ENCODE data around the gene DERA. TPM values are rescaled to one million over a fixed set of nuclear protein-coding genes. Genes with fewer than 3 reads are reported as not detected.

The DERA gene
- total and polyA plus RNA-seq, 2 donors from 2014 or later: 40.2 to 59.5 TPM

DNA sequence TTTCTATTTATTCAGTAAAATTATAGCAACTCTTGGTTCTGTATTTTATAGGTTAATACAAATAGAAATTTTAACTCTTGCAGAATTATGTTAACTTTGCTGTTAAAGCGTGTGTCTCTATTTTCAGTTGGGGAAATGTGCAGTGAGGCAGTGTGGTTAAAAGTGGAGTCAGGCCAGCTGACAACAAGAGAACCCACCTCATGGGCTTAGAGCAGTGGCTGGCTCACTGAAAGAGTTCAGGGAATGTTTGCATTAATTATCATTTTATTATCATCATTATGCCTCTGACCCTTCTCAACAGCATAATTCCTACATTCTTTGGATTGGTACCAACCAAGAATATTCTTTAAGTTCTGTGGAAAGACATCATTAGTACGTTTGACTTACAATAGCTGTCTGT, 163.8 kb downstream of the DERA start:
- Histone ChIP-seq H3K36me3 (ENCODE audit: control insufficient read depth in 2 of 3, insufficient read depth in 3 of 3, low read length in 3 of 3) (no peaks in the 10 kb centered on the region), H3K27ac (ENCODE audit: low read depth in 2 of 2, low read length in 2 of 2) (no peak overlapping the region), H3K9ac (ENCODE audit: low read length in 3 of 3) (no peak overlapping the region), H3K27me3 (ENCODE audit: control insufficient read depth, insufficient read depth, low read length) (no peaks in the 10 kb centered on the region), H3K4me1 (ENCODE audit: control insufficient read depth in 2 of 3, insufficient read depth in 2 of 3, low read depth in 1 of 3, low read length in 3 of 3) (no peaks in the 10 kb centered on the region), H3K4me3 (ENCODE audit: low read length in 3 of 3) (no peak overlapping the region), H3K9me3 (ENCODE audit: control insufficient read depth in 2 of 3, insufficient read depth in 1 of 3, low read length in 3 of 3) (no peaks in the 10 kb centered on the region)
- DNase-seq (no peak), FAIRE-seq (no peak)
- intact Hi-C loops (cut with DNase I): no loop called here
- TF ChIP-seq, protein P1, sequence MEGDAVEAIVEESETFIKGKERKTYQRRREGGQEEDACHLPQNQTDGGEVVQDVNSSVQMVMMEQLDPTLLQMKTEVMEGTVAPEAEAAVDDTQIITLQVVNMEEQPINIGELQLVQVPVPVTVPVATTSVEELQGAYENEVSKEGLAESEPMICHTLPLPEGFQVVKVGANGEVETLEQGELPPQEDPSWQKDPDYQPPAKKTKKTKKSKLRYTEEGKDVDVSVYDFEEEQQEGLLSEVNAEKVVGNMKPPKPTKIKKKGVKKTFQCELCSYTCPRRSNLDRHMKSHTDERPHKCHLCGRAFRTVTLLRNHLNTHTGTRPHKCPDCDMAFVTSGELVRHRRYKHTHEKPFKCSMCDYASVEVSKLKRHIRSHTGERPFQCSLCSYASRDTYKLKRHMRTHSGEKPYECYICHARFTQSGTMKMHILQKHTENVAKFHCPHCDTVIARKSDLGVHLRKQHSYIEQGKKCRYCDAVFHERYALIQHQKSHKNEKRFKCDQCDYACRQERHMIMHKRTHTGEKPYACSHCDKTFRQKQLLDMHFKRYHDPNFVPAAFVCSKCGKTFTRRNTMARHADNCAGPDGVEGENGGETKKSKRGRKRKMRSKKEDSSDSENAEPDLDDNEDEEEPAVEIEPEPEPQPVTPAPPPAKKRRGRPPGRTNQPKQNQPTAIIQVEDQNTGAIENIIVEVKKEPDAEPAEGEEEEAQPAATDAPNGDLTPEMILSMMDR (IDR thresholded peaks at IDR 0.05; ENCODE audit: borderline replicate concordance, extremely low read depth, insufficient read depth): no peak

DNA sequence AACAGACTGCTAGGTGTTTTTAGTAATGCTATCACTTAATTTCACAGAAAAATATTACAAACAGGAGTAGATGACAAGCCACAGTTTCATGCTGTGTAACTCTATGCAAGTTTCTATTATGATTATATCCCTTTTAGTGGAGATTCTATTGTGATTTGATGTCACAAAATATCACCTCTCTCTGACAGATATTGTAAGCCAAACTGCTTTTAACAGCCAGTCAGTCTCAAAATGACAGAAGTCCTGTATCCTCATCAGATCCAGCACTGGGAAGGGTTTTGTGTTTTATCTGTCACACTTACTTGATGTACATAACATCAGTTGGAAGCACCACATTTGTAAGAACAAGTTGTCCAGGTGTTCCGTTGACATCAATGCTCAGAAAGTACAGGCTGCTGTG, 164.8 kb downstream of the DERA start:
- Histone ChIP-seq H3K9ac (ENCODE audit: low read length in 3 of 3) (no peak overlapping the region), H3K27ac (ENCODE audit: low read depth in 2 of 2, low read length in 2 of 2) (no peak overlapping the region), H3K4me3 (ENCODE audit: low read length in 3 of 3) (no peak overlapping the region), H3K9me3 (ENCODE audit: control insufficient read depth in 2 of 3, insufficient read depth in 1 of 3, low read length in 3 of 3) (no peaks in the 10 kb centered on the region), H3K4me1 (ENCODE audit: control insufficient read depth in 2 of 3, insufficient read depth in 2 of 3, low read depth in 1 of 3, low read length in 3 of 3) (no peaks in the 10 kb centered on the region), H3K36me3 (ENCODE audit: control insufficient read depth in 2 of 3, insufficient read depth in 3 of 3, low read length in 3 of 3) (no peaks in the 10 kb centered on the region), H3K27me3 (ENCODE audit: control insufficient read depth, insufficient read depth, low read length) (no peaks in the 10 kb centered on the region)
- TF ChIP-seq, protein P1 (IDR thresholded peaks at IDR 0.05; ENCODE audit: borderline replicate concordance, extremely low read depth, insufficient read depth): no peak
- intact Hi-C loops (cut with DNase I): no loop called here
- FAIRE-seq (no peak), DNase-seq (no peak)

DNA sequence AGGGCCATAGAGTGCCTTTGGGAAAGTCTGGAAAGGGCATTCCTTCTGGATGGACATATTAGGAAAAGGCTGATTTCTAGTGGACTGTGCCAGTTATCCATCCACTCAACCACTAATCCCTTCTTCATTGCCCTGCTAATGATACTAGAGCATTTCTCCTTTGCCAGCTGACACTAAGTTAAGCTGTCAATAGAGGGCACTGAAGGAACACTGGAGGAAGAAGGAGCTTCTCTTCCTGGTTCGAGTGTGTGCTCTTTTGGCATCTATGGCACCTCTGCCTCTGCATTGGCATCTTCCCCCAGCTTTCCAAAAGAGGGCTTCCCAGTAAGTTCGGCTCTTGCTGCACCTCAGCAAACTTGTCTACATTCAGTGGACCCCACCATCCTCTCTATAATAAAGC, 165.4 kb downstream of the DERA start:
- intact Hi-C loops (cut with DNase I): no loop called here
- H3K27ac ChIP-seq (ENCODE audit: low read depth in 2 of 2, low read length in 2 of 2): no peak overlapping the region
- FAIRE-seq: no peak
- DNase-seq: peak in 2 of 5 donors; percentile 8 to 37
- no peaks in the 10 kb centered on the region for H3K4me1 ChIP-seq (ENCODE audit: control insufficient read depth in 2 of 3, insufficient read depth in 2 of 3, low read depth in 1 of 3, low read length in 3 of 3)
- H3K36me3 ChIP-seq (ENCODE audit: control insufficient read depth in 2 of 3, insufficient read depth in 3 of 3, low read length in 3 of 3): no peaks in the 10 kb centered on the region
- TF ChIP-seq, protein P1 (IDR thresholded peaks at IDR 0.05; ENCODE audit: borderline replicate concordance, extremely low read depth, insufficient read depth): peak; percentile 38
- no peaks in the 10 kb centered on the region for H3K9me3 ChIP-seq (ENCODE audit: control insufficient read depth in 2 of 3, insufficient read depth in 1 of 3, low read length in 3 of 3)
- H3K27me3 ChIP-seq (ENCODE audit: control insufficient read depth, insufficient read depth, low read length): no peaks in the 10 kb centered on the region
- H3K9ac ChIP-seq (ENCODE audit: low read length in 3 of 3): no peak overlapping the region
- no peak overlapping the region for H3K4me3 ChIP-seq (ENCODE audit: low read length in 3 of 3)

DNA sequence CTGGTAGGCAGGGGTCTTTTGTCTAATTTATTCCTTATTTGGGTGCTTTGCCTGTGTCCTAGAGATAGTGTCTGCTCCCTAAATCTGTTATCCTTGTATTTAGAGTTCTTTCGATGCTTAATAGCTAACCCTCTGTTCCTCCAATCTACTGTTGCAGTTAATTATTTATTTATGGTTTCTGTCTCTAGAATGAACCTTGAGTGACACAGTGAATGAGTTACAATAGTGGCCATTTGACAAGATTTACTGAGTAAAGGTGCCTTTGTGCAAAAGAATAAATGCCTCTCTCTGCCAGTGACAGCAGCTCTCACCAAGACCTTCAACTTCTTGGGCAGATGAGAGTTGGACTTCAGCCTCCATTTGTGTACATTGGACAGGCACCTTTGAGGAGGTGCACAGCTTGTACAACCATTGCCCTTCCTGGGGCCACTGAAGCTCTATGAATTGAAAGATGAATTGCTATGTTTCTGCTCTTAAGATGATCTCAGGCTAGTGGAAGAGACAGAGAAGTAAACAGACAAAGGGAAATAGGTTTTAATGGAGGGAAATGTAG, 165.9 kb downstream of the DERA start:
- no peaks in the 10 kb centered on the region for H3K9me3 ChIP-seq (ENCODE audit: control insufficient read depth in 2 of 3, insufficient read depth in 1 of 3, low read length in 3 of 3)
- intact Hi-C loops (cut with DNase I): no loop called here
- no peak overlapping the region for H3K4me3 ChIP-seq (ENCODE audit: low read length in 3 of 3)
- no peak overlapping the region for H3K9ac ChIP-seq (ENCODE audit: low read length in 3 of 3)
- no peaks in the 10 kb centered on the region for H3K4me1 ChIP-seq (ENCODE audit: control insufficient read depth in 2 of 3, insufficient read depth in 2 of 3, low read depth in 1 of 3, low read length in 3 of 3)
- no peak overlapping the region for H3K27ac ChIP-seq (ENCODE audit: low read depth in 2 of 2, low read length in 2 of 2)
- no peaks in the 10 kb centered on the region for H3K27me3 ChIP-seq (ENCODE audit: control insufficient read depth, insufficient read depth, low read length)
- H3K36me3 ChIP-seq (ENCODE audit: control insufficient read depth in 2 of 3, insufficient read depth in 3 of 3, low read length in 3 of 3): no peaks in the 10 kb centered on the region
- TF ChIP-seq, protein P1 (IDR thresholded peaks at IDR 0.05; ENCODE audit: borderline replicate concordance, extremely low read depth, insufficient read depth): no peak
- no peak for DNase-seq
- FAIRE-seq: no peak

All from kidney (tissue), 14 donors.